ENCODE data around the gene LYPD1.

The LYPD1 gene

GRCh38 chr2:132668189-132668823, 1.7 kb downstream of the LYPD1 start:
- ChIA-PET POLR2A (ENCODE audit: low non-redundant PET) (no interaction called here), CTCF (interaction anchor here (0.6 to 1.4 kb wide), 3 partner anchors 17 to 114 kb away, joined by 3 read pairs; no protein-coding TSS in a partner anchor)
- no peak for TF ChIP-seq CTCF (conservative IDR thresholded peaks at IDR 0.05; ENCODE audit: low read depth)
- no peak overlapping the region for H3K27ac ChIP-seq
- DNase-seq (ENCODE audit: low spot score) = no peak

GRCh38 chr2:132667706-132668105, 2.3 kb downstream of the LYPD1 start:
- TF ChIP-seq CTCF (conservative IDR thresholded peaks at IDR 0.05; ENCODE audit: low read depth) = no peak
- no peak for DNase-seq (ENCODE audit: low spot score)
- H3K27ac ChIP-seq = no peak overlapping the region
- POLR2A ChIA-PET (ENCODE audit: low non-redundant PET) = no interaction called here
- CTCF ChIA-PET = no interaction called here

GRCh38 chr2:132665401-132666140, 4.4 kb downstream of the LYPD1 start:
- DNase-seq (ENCODE audit: low spot score) = no peak
- no peak for TF ChIP-seq CTCF (conservative IDR thresholded peaks at IDR 0.05; ENCODE audit: low read depth)
- ChIA-PET POLR2A (ENCODE audit: low non-redundant PET) (no interaction called here), CTCF (no interaction called here)
- no peak overlapping the region for H3K27ac ChIP-seq

- ChIA-PET POLR2A (ENCODE audit: low non-redundant PET) (no interaction called here), CTCF (no interaction called here)
- H3K27ac ChIP-seq = no peak overlapping the region
- no peak for DNase-seq (ENCODE audit: low spot score)
- TF ChIP-seq CTCF (conservative IDR thresholded peaks at IDR 0.05; ENCODE audit: low read depth) = no peak
Measured at GRCh38 chr2:132664096-132664495, 5.9 kb downstream of the LYPD1 start.

- H3K27ac ChIP-seq = no peak overlapping the region
- no peak for DNase-seq (ENCODE audit: low spot score)
- CTCF ChIA-PET = no interaction called here
- POLR2A ChIA-PET (ENCODE audit: low non-redundant PET) = no interaction called here
- no peak for TF ChIP-seq CTCF (conservative IDR thresholded peaks at IDR 0.05; ENCODE audit: low read depth)
Measured at GRCh38 chr2:132662732-132663131, 7.3 kb downstream of the LYPD1 start.

- DNase-seq (ENCODE audit: low spot score) = no peak
- TF ChIP-seq CTCF (conservative IDR thresholded peaks at IDR 0.05; ENCODE audit: low read depth) = no peak
- ChIA-PET POLR2A (ENCODE audit: low non-redundant PET) (no interaction called here), CTCF (interaction anchor here (0.7 kb wide), 1 partner anchor 21 kb away, joined by 3 read pairs; no protein-coding TSS in a partner anchor)
- no peak overlapping the region for H3K27ac ChIP-seq
Measured at GRCh38 chr2:132659331-132659730, 10.7 kb downstream of the LYPD1 start.
